HFFc6 (cell line): Measurements from ENCODE around the gene HAUS7. TPM values are rescaled to one million over a fixed set of nuclear protein-coding genes. Genes with fewer than 3 reads are reported as not detected.

ENCODE experiments used
- DNase-seq: peaks from one replicate; pipeline ENCODE4 v3.0.0-alpha.2; 2018
- H3K27ac Mint-ChIP-seq: 2 replicates; pipeline ENCODE4 v1.8.0; 2020; ENCODE audit warnings: mild to moderate bottlenecking, mixed read lengths
- H3K27me3 Mint-ChIP-seq: 2 replicates; pipeline ENCODE4 v1.8.0; 2021; ENCODE audit warnings: mild to moderate bottlenecking, moderate library complexity, mixed read lengths; ENCODE audit not compliant: insufficient read depth
- H3K36me3 Mint-ChIP-seq: 2 replicates; pipeline ENCODE4 v1.8.0; 2021; ENCODE audit warnings: low read depth, mixed read lengths
- H3K4me1 Mint-ChIP-seq: 2 replicates; pipeline ENCODE4 v1.8.0; 2020; ENCODE audit warnings: low read depth, mixed read lengths
- H3K4me3 Mint-ChIP-seq: 2 replicates; pipeline ENCODE4 v1.8.0; 2020; ENCODE audit warnings: mild to moderate bottlenecking, moderate library complexity, mixed read lengths
- H3K9me3 Mint-ChIP-seq: 2 replicates; pipeline ENCODE4 v1.8.0; 2020; ENCODE audit warnings: mild to moderate bottlenecking, mixed read lengths
- total RNA-seq, 6 experiments: library from RNA; stranded (reverse); fragmentation: NEBNext Ultra II Directional; extraction: Animal tissue kit (Norgen Biotek cat#: 25700); gene quantifications; 2 replicates in 1 of 6; 3 replicates in 5 of 6; pipeline ENCODE4 v1.2.3, GENCODE V29; 2021
- TF ChIP-seq, protein P1 (sequence below): fragments of 200-600 bp; sonication (generic); IDR thresholded peaks from 2 replicates; pipeline ENCODE4 v1.5.0; 2021; ENCODE audit warnings: antibody characterized with exemption, mild to moderate bottlenecking

HAUS7 gene
- total RNA-seq, 6 experiments from 2014 or later, result 20.3 to 32.0 (median 28.2) TPM

DNA sequence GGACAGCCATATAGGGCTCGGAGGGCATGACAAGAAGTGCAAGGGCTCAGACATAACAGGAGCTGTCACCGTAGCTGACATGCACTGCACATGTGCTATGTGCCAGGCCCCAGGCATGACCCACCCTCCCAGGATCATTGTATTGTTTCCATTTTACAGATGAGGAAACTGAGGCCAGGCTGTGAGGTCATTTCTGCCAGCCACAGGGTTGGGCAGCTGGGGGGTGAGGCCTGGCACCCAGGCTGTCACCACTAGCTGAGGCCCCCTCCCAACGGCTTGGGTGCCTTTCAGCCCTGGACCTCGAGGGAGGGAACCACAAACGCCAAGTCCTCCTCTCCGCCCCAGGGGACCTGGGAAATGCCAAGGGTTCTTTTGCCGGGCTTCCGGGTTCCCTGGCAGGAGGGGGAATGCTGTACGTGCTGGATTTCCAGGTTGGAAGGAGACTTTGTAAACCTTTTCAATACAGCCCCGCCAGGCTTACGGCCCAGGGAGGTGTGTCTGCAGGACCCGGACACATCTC lies 37.2 kb downstream of the HAUS7 start:
- Mint-ChIP-seq H3K36me3 (no peaks in the 10 kb centered on the region), H3K9me3 (no peaks in the 10 kb centered on the region), H3K27ac (no peak overlapping the region), H3K4me1 (no peaks in the 10 kb centered on the region), H3K4me3 (no peak overlapping the region), H3K27me3 (peaks cover 8% of the 10 kb centered on the region)
- TF ChIP-seq, protein P1, sequence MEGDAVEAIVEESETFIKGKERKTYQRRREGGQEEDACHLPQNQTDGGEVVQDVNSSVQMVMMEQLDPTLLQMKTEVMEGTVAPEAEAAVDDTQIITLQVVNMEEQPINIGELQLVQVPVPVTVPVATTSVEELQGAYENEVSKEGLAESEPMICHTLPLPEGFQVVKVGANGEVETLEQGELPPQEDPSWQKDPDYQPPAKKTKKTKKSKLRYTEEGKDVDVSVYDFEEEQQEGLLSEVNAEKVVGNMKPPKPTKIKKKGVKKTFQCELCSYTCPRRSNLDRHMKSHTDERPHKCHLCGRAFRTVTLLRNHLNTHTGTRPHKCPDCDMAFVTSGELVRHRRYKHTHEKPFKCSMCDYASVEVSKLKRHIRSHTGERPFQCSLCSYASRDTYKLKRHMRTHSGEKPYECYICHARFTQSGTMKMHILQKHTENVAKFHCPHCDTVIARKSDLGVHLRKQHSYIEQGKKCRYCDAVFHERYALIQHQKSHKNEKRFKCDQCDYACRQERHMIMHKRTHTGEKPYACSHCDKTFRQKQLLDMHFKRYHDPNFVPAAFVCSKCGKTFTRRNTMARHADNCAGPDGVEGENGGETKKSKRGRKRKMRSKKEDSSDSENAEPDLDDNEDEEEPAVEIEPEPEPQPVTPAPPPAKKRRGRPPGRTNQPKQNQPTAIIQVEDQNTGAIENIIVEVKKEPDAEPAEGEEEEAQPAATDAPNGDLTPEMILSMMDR, result no peak
- DNase-seq, result no peak

DNA sequence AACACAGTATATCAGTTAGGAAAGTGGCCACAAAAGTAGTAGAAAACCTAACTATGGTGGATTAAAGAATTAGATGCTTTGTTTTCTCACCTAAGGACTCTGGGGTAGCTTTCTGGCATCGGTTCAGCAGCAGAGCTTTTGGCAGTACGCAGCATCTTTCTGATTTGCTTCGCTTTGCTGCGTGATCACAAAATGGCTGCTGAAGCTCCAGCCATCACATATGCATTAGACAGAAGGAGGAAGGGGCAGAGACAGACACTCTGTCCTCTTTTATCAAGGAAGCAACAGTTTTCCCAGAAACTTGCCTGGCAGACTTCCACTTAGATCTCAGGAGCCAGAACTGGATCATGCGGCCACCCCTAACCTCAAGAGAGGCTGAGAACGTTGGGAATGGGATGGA lies 39.6 kb downstream of the HAUS7 start:
- no peak for DNase-seq
- no peak overlapping the region for H3K4me3 Mint-ChIP-seq

DNA sequence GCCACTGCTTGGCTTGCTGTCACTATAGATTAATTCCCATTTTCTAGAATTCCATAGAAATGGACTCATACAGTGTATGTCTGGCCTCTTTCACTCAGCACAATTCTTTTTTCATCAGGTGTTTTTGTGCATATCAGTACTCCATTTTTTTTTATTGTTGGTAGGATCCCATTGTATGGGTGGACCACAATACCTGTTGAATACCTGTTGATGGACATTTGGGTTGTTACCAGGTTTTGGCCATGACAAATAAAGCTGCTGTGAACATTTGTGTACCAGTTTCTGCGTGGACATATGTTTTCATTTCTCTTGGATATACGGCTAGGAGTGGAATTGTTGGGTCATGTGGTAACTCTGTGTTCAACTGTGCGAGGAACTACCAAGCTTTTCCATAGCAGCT lies 44.2 kb downstream of the HAUS7 start:
- H3K27me3 Mint-ChIP-seq, result peaks cover 19% of the 10 kb centered on the region
- no peaks in the 10 kb centered on the region for H3K9me3 Mint-ChIP-seq
- H3K27ac Mint-ChIP-seq, result no peak overlapping the region
- DNase-seq, result no peak
- H3K36me3 Mint-ChIP-seq, result no peaks in the 10 kb centered on the region
- no peak overlapping the region for H3K4me3 Mint-ChIP-seq
- TF ChIP-seq, protein P1, result no peak
- H3K4me1 Mint-ChIP-seq, result no peaks in the 10 kb centered on the region

More for the DNA sequence above, 39.6 kb downstream of the HAUS7 start:
- Mint-ChIP-seq H3K4me1 (no peaks in the 10 kb centered on the region), H3K9me3 (no peaks in the 10 kb centered on the region), H3K27ac (no peak overlapping the region), H3K27me3 (peaks cover 17% of the 10 kb centered on the region), H3K36me3 (no peaks in the 10 kb centered on the region)
- TF ChIP-seq, protein P1, result no peak

DNA sequence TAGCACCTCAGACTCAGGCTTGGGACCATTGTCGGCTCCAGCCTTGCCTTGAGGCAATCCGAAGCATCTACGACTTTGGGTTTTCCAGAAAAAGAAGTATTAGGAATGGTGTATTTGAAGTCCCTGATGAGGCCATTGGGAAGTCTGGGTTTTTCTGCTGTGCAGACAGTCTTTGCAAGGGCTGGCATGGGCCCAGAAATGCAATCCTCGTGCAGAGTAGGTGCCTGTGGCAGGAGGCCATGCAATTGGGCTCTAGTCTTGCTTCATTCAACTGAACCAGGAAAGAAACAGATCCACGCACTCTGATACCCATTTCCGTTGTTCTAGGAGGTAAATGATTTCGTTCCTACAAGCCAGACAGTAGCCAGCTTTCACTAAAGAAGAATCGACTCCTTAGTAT lies 46.7 kb downstream of the HAUS7 start:
- Mint-ChIP-seq H3K4me3 (no peak overlapping the region), H3K36me3 (no peaks in the 10 kb centered on the region), H3K4me1 (no peaks in the 10 kb centered on the region), H3K27me3 (peaks cover 27% of the 10 kb centered on the region), H3K9me3 (no peaks in the 10 kb centered on the region), H3K27ac (no peak overlapping the region)
- DNase-seq, result no peak
- TF ChIP-seq, protein P1, result no peak

DNA sequence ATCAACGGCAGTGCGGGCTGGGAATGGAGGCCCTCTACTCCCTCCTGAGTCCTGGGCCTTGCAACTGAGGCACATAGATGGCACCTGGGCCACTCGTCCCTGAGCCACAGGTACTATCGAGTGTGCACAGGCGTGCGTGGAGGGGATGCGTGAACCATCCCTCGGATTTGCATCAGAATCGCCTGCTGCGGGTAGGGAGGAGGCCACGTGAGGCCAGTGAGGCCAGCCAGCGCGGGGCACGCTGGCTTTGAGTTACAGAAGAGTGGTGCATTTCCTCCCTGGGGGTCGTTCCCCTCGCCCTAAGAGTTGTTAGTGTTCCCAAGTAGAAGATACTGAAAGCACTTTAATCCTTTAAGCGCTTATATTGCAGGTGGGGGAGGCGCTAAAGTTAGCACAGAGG lies 48.5 kb downstream of the HAUS7 start:
- no peak overlapping the region for H3K4me3 Mint-ChIP-seq
- DNase-seq, result no peak
- TF ChIP-seq, protein P1, result no peak
- no peaks in the 10 kb centered on the region for H3K4me1 Mint-ChIP-seq
- no peaks in the 10 kb centered on the region for H3K36me3 Mint-ChIP-seq
- H3K27ac Mint-ChIP-seq, result no peak overlapping the region
- peaks cover 26% of the 10 kb centered on the region for H3K27me3 Mint-ChIP-seq
- H3K9me3 Mint-ChIP-seq, result no peaks in the 10 kb centered on the region
